BJ (cell line): ENCODE measurements around the gene COX7A2L. TPM values are rescaled to one million over a fixed set of nuclear protein-coding genes. Genes with fewer than 3 reads are reported as not detected.

Experiments used
- CTCF ChIA-PET: fragments of 350-600 bp; formaldehyde crosslinking; extraction: SDS; loops from one replicate; lab custom pipeline; 2021; ENCODE audit warnings: antibody characterized with exemption, inconsistent platforms; lab: Yijun Ruan, JAX
- POLR2A ChIA-PET: fragments of 300-600 bp; sonication (Branson Sonifier 250); formaldehyde crosslinking; extraction: SDS; loops from one replicate; lab custom pipeline; 2021; ENCODE audit warnings: antibody characterized with exemption; lab: Charles Lee
- DNase-seq: peaks from one replicate; pipeline ENCODE4 v3.0.0-alpha.2; 2011; ENCODE audit warnings: low read depth
- H3K27me3 ChIP-seq: 2 replicates; pipeline ENCODE4 v1.6.0; 2011; ENCODE audit warnings: low read length; ENCODE audit not compliant: control insufficient read depth, insufficient read depth
- H3K36me3 ChIP-seq: 2 replicates; pipeline ENCODE4 v1.5.1; 2011; ENCODE audit warnings: low read length; ENCODE audit not compliant: control insufficient read depth, insufficient read depth
- H3K4me3 ChIP-seq: 2 replicates; pipeline ENCODE4 v1.5.1; 2011; ENCODE audit warnings: low read depth, mild to moderate bottlenecking, control low read depth, low read length
- polyA plus RNA-seq: library from polyadenylated mRNA; depleted of rRNA; stranded (reverse); fragments of >200 nt; gene quantifications from 2 replicates; pipeline ENCODE4 v1.2.3, GENCODE V29; 2011
- TF ChIP-seq, protein P1 (sequence below): IDR thresholded peaks from 2 replicates; pipeline ENCODE4 v1.5.1; 2011; ENCODE audit warnings: low read depth, mild to moderate bottlenecking, control low read depth, inconsistent platforms, low read length, moderate library complexity; ENCODE audit not compliant: insufficient read depth

The COX7A2L gene
- polyA plus RNA-seq, 1 experiment = 153 TPM

DNA sequence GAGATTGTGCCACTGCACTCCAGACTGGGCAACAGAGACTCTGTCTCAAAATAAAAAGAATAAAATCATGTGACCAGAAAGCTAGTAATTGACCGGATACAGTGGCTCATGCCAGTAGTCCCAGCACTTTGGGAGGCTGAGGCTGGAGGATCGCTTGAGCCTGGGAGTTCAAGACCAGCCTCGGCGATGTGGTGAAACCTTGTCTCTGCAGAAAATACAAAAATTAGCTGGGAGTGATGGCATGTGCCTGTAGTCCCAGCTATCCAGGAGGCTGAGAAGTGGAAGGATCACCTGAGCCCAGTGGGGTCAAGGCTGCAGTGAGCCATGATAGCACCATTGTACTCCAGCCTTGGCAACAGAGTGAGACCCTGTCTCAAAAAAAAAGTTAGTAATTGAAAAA is 36.8 kb downstream of the COX7A2L start:
- ChIA-PET CTCF (interaction anchor here (0.6 to 8.1 kb wide), 2 partner anchors 228 to 335 kb away, joined by 3 to 103 read pairs; no protein-coding TSS in a partner anchor), POLR2A (no interaction called here)
- no peak overlapping the region for H3K4me3 ChIP-seq
- no peak for DNase-seq
- TF ChIP-seq, protein P1, sequence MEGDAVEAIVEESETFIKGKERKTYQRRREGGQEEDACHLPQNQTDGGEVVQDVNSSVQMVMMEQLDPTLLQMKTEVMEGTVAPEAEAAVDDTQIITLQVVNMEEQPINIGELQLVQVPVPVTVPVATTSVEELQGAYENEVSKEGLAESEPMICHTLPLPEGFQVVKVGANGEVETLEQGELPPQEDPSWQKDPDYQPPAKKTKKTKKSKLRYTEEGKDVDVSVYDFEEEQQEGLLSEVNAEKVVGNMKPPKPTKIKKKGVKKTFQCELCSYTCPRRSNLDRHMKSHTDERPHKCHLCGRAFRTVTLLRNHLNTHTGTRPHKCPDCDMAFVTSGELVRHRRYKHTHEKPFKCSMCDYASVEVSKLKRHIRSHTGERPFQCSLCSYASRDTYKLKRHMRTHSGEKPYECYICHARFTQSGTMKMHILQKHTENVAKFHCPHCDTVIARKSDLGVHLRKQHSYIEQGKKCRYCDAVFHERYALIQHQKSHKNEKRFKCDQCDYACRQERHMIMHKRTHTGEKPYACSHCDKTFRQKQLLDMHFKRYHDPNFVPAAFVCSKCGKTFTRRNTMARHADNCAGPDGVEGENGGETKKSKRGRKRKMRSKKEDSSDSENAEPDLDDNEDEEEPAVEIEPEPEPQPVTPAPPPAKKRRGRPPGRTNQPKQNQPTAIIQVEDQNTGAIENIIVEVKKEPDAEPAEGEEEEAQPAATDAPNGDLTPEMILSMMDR = no peak
- H3K36me3 ChIP-seq = peaks cover 3% of the 10 kb centered on the region
- no peaks in the 10 kb centered on the region for H3K27me3 ChIP-seq

DNA sequence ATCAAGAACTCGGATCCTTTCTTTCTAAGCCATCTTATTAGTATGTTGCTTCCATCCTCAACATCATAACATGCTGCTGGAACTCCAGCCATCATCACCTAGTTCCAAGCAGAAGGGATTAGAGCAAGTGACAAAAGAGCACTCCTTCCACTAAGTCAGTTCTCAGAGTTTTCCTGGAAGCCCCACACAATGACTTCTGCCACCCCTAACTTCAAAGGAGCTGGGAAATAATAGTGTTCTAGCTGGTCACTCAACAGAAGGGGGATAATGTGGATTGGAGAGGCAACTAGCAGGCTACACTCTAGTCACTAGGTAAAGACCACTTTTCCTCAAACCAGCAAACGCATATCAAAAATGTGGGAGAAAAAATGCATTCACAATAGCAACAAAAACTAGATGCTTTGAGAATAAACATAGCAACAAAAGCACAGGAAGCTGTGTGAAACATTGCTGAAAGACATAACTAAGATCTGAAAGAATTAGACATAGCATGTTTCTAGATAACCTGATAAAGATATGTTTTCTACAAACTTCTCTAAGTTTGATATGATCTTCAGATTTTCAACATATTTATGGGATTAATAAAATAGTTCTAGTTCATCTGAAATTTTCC is 39.5 kb downstream of the COX7A2L start:
- H3K36me3 ChIP-seq = 0 out of 2 replicates have a peak, but pooled peaks cover 3% of the 10 kb centered on the region

DNA sequence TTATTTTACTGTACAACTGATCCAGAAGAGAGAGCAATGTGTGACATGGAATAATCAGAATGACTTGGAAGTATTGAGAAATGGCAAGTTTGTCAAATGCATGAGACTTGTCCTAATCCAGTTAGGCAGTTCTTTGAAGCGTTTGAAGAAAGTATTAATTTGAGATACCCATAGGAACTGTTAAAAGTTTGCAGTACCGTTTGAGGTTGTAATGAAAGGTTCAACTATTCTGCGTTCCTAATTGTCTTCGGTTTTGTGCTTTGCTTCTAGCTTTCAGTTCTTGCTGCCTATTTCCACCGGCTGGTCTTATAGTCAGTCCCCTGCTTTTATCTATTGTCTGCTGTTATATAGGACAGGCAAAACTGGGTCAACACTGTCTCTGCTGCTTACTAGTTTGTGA is 41.8 kb downstream of the COX7A2L start:
- POLR2A ChIA-PET = no interaction called here
- Histone ChIP-seq H3K4me3 (no peak overlapping the region), H3K36me3 (0 out of 2 replicates have a peak, but pooled peaks cover 3% of the 10 kb centered on the region), H3K27me3 (no peaks in the 10 kb centered on the region)
- DNase-seq = no peak
- TF ChIP-seq, protein P1 = no peak
- CTCF ChIA-PET = no interaction called here

More for the DNA sequence above, 39.5 kb downstream of the COX7A2L start:
- Histone ChIP-seq H3K27me3 (no peaks in the 10 kb centered on the region), H3K4me3 (no peak overlapping the region)
- DNase-seq = no peak
- ChIA-PET CTCF (no interaction called here), POLR2A (no interaction called here)
- TF ChIP-seq, protein P1 = no peak

DNA sequence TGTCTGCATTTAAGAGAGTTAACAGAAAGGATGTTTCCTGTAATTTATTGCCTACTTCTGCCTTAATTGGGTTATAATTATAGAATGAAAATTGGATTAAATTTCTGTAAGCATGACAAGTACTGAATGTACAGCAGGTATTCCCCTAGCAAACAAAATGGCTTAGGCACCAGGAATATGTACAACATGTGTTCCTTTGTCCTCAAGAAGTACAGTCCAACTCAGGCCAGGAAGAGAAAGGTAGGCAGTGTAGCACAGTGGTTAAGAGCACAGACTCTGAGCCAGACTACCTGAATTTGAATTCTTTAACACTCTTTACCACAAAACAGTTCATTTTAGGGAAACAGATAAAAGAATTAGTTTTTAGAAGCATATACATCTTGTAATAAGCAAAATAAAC is 43.1 kb downstream of the COX7A2L start:
- Histone ChIP-seq H3K4me3 (no peak overlapping the region), H3K27me3 (no peaks in the 10 kb centered on the region), H3K36me3 (0 out of 2 replicates have a peak, but pooled peaks cover 3% of the 10 kb centered on the region)
- TF ChIP-seq, protein P1 = no peak
- ChIA-PET CTCF (no interaction called here), POLR2A (no interaction called here)
- DNase-seq = no peak

DNA sequence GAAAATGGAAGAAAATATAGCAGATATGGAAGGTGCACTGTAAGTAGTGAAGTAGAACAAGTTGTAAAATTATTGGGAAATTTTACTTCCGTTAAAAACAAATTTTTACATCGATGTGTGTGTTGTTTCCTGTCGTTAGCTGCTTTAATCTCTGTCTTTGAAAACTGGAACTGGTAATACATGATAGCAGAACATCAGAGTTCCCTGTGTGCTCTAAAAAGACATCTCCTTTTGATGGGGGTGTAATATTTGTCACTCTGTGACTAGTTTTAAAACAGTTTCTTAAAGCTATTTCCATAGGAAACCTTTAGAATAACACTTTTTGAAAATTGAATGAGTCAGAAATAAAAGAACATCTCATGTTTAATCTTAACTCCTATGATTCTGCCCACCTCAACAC is 43.5 kb downstream of the COX7A2L start:
- POLR2A ChIA-PET = no interaction called here
- TF ChIP-seq, protein P1 = no peak
- 0 out of 2 replicates have a peak, but pooled peaks cover 3% of the 10 kb centered on the region for H3K36me3 ChIP-seq
- CTCF ChIA-PET = no interaction called here
- no peak overlapping the region for H3K4me3 ChIP-seq
- no peak for DNase-seq
- no peaks in the 10 kb centered on the region for H3K27me3 ChIP-seq
